NB4 (cell line): ENCODE results near the gene GALNT2.

ENCODE experiments used
- CTCF ChIP-seq: IDR thresholded peaks from one replicate; pipeline ENCODE4 v1.5.1; 2012; ENCODE audit warnings: low read depth, low read length
- MAX ChIP-seq: IDR thresholded peaks from 2 replicates; pipeline ENCODE4 v1.6.1; 2011; ENCODE audit warnings: low read depth, low read length
- MYC ChIP-seq: IDR thresholded peaks from 2 replicates; pipeline ENCODE4 v1.6.1; 2011; ENCODE audit warnings: low read depth, low read length
- POLR2A ChIP-seq: IDR thresholded peaks from 2 replicates; pipeline ENCODE4 v1.6.1; 2011; ENCODE audit warnings: mild to moderate bottlenecking; ENCODE audit not compliant: insufficient read length; ENCODE audit errors: extremely low read depth

- no peak for TF ChIP-seq CTCF
- TF ChIP-seq POLR2A: no peak
- no peak for TF ChIP-seq MYC
- TF ChIP-seq MAX: no peak
Observed at GRCh38 chr1:230158415-230159291, 91.6 kb downstream of the GALNT2 start.
